ENCODE data around the gene REXO1.

DNA sequence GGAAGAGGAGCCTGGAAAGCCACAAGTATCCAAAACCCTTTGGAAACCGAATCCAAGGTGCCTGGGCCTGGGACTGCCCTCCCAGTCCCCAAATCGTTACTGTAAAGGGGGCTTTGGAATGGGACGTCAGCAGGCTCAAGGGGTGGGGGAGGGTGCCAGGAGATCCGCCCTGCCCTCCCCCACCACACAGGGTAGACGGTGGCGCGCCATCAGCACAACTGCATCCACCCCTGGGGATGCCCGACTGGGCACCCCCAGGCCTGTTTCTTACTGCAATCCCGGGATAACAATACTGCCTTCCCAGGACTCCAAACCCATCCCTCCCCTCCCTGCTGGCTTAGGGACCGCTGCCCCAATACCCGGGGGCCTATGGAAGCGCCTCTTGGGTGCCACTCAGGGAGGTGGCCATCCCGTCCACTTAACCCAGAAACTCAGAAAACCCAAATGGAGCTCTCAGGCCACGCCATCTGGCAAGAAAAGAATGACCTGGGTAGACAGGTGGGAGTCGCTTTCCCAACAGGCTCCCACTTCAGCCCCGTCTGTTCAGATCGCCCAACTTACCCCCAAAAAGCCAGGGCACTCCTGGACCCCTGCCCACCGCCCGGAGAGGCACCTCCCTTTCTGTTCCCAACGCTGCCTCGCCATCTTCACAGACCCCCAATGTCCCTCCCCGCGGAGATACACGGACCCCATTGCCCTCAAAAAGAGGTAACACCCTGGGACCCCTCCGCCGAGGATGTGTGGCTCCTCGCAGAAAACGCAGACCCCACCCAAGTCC lies 12.7 kb upstream of the REXO1 start:
- TF ChIP-seq, protein P1, sequence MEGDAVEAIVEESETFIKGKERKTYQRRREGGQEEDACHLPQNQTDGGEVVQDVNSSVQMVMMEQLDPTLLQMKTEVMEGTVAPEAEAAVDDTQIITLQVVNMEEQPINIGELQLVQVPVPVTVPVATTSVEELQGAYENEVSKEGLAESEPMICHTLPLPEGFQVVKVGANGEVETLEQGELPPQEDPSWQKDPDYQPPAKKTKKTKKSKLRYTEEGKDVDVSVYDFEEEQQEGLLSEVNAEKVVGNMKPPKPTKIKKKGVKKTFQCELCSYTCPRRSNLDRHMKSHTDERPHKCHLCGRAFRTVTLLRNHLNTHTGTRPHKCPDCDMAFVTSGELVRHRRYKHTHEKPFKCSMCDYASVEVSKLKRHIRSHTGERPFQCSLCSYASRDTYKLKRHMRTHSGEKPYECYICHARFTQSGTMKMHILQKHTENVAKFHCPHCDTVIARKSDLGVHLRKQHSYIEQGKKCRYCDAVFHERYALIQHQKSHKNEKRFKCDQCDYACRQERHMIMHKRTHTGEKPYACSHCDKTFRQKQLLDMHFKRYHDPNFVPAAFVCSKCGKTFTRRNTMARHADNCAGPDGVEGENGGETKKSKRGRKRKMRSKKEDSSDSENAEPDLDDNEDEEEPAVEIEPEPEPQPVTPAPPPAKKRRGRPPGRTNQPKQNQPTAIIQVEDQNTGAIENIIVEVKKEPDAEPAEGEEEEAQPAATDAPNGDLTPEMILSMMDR (IDR thresholded peaks at IDR 0.05 in 2 of 3, conservative IDR thresholded peaks at IDR 0.05 in 1 of 3; ENCODE audit: insufficient read depth in 2 of 3, low read depth in 1 of 3, low read length in 3 of 3) = no peak
- no peak for TF ChIP-seq SAP30 (IDR thresholded peaks at IDR 0.05; ENCODE audit: borderline replicate concordance, insufficient read depth, low read depth, low read length, poor library complexity, severe bottlenecking)
- TF ChIP-seq RFX5 (IDR thresholded peaks at IDR 0.05; ENCODE audit: low read depth, low read length) = no peak
- no peak for TF ChIP-seq MEF2D (tag; conservative IDR thresholded peaks at IDR 0.05; ENCODE audit: low read depth)
- no peak for TF ChIP-seq ZNF584 (CRISPR knock-in tag; IDR thresholded peaks at IDR 0.05; ENCODE audit: low read depth)
- TF ChIP-seq TFAM (CRISPR knock-in tag; conservative IDR thresholded peaks at IDR 0.05) = no peak

Measured in K562 (cell line).